CD4-positive, alpha-beta memory T cell (primary cell): ENCODE measurements around the gene FIGNL2. TPM values are rescaled to one million over a fixed set of nuclear protein-coding genes. Genes with fewer than 3 reads are reported as not detected.

Experiments
- CTCF ChIA-PET: fragments of 350-600 bp; sonication (Branson Sonifier 250); formaldehyde crosslinking; loops from one replicate; lab custom pipeline; 2021; ENCODE audit warnings: inconsistent platforms; ENCODE audit not compliant: partially characterized antibody; lab: Charles Lee
- POLR2A ChIA-PET: fragments of 350-600 bp; sonication (Branson Sonifier 250); formaldehyde crosslinking; loops from one replicate; lab custom pipeline; 2021; ENCODE audit not compliant: partially characterized antibody; lab: Charles Lee
- DNase-seq, 5 donors: peaks; one replicate each; pipeline versions ENCODE4 v3.0.0 to v3.0.0-alpha.2; 2020 to 2022; ENCODE audit warnings: mixed read lengths in 1 of 5
- H3K27ac ChIP-seq: one replicate; pipeline ENCODE4 v1.7.0; 2013; ENCODE audit warnings: low read depth, low read length
- H3K27me3 ChIP-seq: 2 replicates; pipeline ENCODE4 v1.7.0; 2013; ENCODE audit warnings: mild to moderate bottlenecking, low read length, moderate library complexity; ENCODE audit not compliant: insufficient read depth
- H3K36me3 ChIP-seq: 2 replicates; pipeline ENCODE4 v1.7.0; 2013; ENCODE audit warnings: mild to moderate bottlenecking, low read length, moderate library complexity; ENCODE audit not compliant: insufficient read depth
- H3K4me1 ChIP-seq: 2 replicates; pipeline ENCODE4 v1.7.0; 2013; ENCODE audit warnings: mild to moderate bottlenecking, low read length, moderate library complexity; ENCODE audit not compliant: insufficient read depth
- H3K4me3 ChIP-seq, 2 donors: one replicate each; pipeline ENCODE4 v1.7.0; 2013; ENCODE audit warnings: low read length in 2 of 2, mild to moderate bottlenecking in 1 of 2
- H3K9me3 ChIP-seq, 2 donors: one replicate each; pipeline ENCODE4 v1.7.0; 2013; ENCODE audit warnings: low read length in 2 of 2, control low read depth in 1 of 2; ENCODE audit not compliant: control insufficient read depth in 1 of 2
- H3K27ac Mint-ChIP-seq, 7 donors: one replicate each; pipeline ENCODE4 v1.8.0; 2020 to 2021; ENCODE audit warnings: mixed read lengths in 7 of 7, mild to moderate bottlenecking in 6 of 7, inconsistent platforms in 3 of 7, moderate library complexity in 3 of 7
- H3K27me3 Mint-ChIP-seq, 2 donors: one replicate each; pipeline ENCODE4 v1.8.0; 2020 to 2021; ENCODE audit warnings: mixed read lengths in 2 of 2
- H3K36me3 Mint-ChIP-seq, 2 donors: one replicate each; pipeline ENCODE4 v1.8.0; 2020 to 2021; ENCODE audit warnings: mixed read lengths in 2 of 2, inconsistent platforms in 1 of 2, mild to moderate bottlenecking in 1 of 2
- H3K4me1 Mint-ChIP-seq, 4 donors: one replicate each; pipeline ENCODE4 v1.8.0; 2020 to 2021; ENCODE audit warnings: mixed read lengths in 4 of 4, mild to moderate bottlenecking in 1 of 4
- H3K4me3 Mint-ChIP-seq, 8 donors: one replicate each; pipeline ENCODE4 v1.8.0; 2020 to 2021; ENCODE audit warnings: mixed read lengths in 8 of 8, mild to moderate bottlenecking in 7 of 8, moderate library complexity in 6 of 8, inconsistent platforms in 3 of 8
- H3K9me3 Mint-ChIP-seq, 8 donors: one replicate each; pipeline ENCODE4 v1.8.0; 2020 to 2021; ENCODE audit warnings: mixed read lengths in 8 of 8, mild to moderate bottlenecking in 5 of 8, inconsistent platforms in 3 of 8, moderate library complexity in 1 of 8
- intact Hi-C: fragments of 100-400 bp; cut with micrococcal nuclease; formaldehyde crosslinking; loops from one replicate; pipeline ENCODE4 v1.15.1; 2023
- polyA plus RNA-seq, 2 donors: library from polyadenylated mRNA; unstranded; fragments of 300-500 nt; fragmentation: Illumina TruSeq; gene quantifications; one replicate each; pipeline ENCODE4 v1.2.3, GENCODE V29; 2021
- total RNA-seq, 2 experiments: library from RNA; stranded (reverse); gene quantifications; one replicate each; pipeline ENCODE4 v1.2.3, GENCODE V29; 2021

The FIGNL2 gene
- total and polyA plus RNA-seq, 4 experiments from 2014 or later = 0.10 to 1.5 (median 1.2) TPM; not detected in 1

DNA sequence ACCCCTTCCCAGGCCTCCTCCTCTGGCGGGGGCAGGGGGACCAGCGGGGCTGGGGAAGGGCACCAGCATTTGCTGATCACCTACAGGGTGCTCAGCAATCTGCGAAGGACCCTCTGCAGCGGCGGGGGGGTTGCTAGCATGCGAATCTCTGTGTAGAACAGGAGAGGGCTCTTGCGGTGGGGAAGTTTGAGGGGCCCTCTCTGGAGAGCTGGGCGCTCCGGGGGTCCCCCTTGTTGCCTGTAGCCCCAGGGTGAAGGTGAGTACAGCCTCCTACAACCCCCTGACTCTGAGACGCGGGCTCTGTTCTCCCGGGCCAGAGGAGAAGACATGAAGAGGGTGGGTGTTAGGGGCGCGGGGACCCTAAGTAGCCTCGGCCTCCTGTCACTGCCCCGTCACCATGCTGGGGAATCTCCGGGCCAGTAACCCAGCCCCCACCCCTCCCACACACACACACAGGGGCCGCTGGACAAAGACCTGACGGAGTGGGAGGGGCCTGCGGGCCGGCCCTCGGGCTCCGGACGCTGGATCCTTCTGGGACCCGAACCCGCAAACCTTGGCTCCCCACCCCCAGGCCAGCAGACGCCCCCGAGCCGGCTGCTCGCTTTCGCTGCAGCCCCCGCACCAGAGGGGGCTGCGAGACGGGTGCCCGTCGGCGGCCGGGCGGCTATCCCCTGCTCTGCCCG lies 734 bp downstream of the FIGNL2 start:
- CTCF ChIA-PET = no interaction called here
- H3K4me1 Mint-ChIP-seq = peaks cover 7 to 46% (median 21%) of the 10 kb centered on the region in 4 donors
- no peak overlapping the region for H3K4me3 ChIP-seq
- H3K4me1 ChIP-seq = peaks cover 11% of the 10 kb centered on the region
- POLR2A ChIA-PET = no interaction called here
- peak overlapping the region; percentile 12 to 79 (median 56) for H3K4me3 Mint-ChIP-seq
- H3K27ac Mint-ChIP-seq = no peak overlapping the region
- peaks cover 0 to 2% (median 0%) of the 10 kb centered on the region in 8 donors for H3K9me3 Mint-ChIP-seq
- H3K27me3 ChIP-seq = peaks cover 29% of the 10 kb centered on the region
- intact Hi-C loops = no loop called here
- H3K36me3 Mint-ChIP-seq = no peaks in the 10 kb centered on the region
- no peak overlapping the region for H3K27ac ChIP-seq
- no peak for DNase-seq
- H3K36me3 ChIP-seq = no peaks in the 10 kb centered on the region
- H3K27me3 Mint-ChIP-seq = peaks cover 28 to 35% of the 10 kb centered on the region in 2 donors
- no peaks in the 10 kb centered on the region for H3K9me3 ChIP-seq

DNA sequence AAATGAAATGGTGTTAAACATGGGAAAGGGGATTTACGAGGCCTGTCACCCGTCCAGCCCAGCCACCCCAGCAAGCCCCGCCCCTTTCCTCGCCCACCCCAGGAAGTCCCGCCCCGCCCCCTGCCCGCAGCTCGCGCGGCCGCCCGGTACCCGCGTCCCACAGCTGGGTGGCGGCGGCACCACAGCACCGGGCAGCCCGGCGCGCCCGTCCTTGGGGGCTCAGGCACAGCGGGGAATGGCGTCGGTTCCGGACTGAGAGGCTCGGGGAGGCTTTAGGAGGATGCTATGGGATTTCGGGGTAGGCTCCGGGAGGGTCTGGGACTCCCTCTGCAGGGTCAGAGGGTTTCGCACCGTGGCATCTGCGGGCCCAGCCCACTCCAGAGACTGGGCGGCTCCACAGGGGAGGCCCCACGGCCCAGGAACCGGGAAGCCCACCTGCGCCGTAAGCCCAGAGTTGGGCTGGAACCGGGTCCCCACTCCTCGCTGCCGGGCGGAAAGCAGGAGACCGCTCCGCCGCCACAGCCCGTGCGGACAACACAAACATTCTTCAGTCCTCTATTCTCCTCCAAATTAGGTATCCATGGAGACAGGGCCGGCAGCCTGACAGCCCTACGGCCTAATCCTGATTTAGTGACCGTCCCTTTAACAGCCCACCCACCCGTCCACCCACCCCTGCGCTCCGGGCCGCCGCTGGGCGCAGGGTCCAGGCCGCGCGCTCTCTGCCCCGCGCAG lies 1.4 kb downstream of the FIGNL2 start:
- Histone ChIP-seq H3K27me3 (peaks cover 29% of the 10 kb centered on the region), H3K36me3 (no peaks in the 10 kb centered on the region), H3K4me3 (peak overlapping the region in 1 of 2 donors; percentile 27), H3K4me1 (peaks cover 11% of the 10 kb centered on the region), H3K9me3 (no peaks in the 10 kb centered on the region), H3K27ac (no peak overlapping the region)
- CTCF ChIA-PET = no interaction called here
- peak overlapping the region; percentile 72 to 89 (median 84) for H3K4me3 Mint-ChIP-seq
- intact Hi-C loops = no loop called here
- H3K36me3 Mint-ChIP-seq = no peaks in the 10 kb centered on the region
- peaks cover 7 to 41% (median 19%) of the 10 kb centered on the region in 4 donors for H3K4me1 Mint-ChIP-seq
- POLR2A ChIA-PET = no interaction called here
- peaks cover 29 to 39% of the 10 kb centered on the region in 2 donors for H3K27me3 Mint-ChIP-seq
- DNase-seq = peak in 2 of 5 donors; percentile 20 to 23
- peaks cover 0 to 2% (median 0%) of the 10 kb centered on the region in 8 donors for H3K9me3 Mint-ChIP-seq
- H3K27ac Mint-ChIP-seq = peak overlapping the region in 2 of 7 donors; percentile 68 to 73

DNA sequence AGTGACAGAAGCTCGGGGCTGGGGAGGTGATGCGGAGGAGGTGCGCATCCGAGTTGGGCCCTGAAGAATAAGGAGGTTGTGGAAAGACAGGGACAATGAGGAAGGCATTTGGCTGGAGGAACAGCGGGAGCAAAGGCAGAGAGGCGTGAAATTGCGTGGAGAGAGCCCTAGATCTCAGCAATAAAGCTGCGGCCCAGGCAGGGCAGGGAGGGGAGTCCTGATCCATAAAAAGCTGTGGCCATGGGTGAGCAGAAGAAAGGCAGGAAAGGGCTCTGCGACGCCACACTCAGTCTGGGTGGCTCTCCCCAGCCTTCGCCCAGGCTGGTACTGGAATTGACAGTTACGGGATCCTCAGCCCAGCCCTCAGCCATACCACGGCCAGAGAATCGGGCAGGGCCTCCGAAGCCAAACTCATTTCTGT lies 2.2 kb downstream of the FIGNL2 start:
- Histone ChIP-seq H3K36me3 (no peaks in the 10 kb centered on the region), H3K4me1 (peaks cover 11% of the 10 kb centered on the region), H3K27ac (no peak overlapping the region), H3K4me3 (no peak overlapping the region), H3K9me3 (no peaks in the 10 kb centered on the region), H3K27me3 (peaks cover 29% of the 10 kb centered on the region)
- DNase-seq = no peak
- H3K27me3 Mint-ChIP-seq = peaks cover 36 to 41% of the 10 kb centered on the region in 2 donors
- H3K4me1 Mint-ChIP-seq = peaks cover 5 to 33% (median 16%) of the 10 kb centered on the region in 4 donors
- intact Hi-C loops = no loop called here
- H3K27ac Mint-ChIP-seq = peak overlapping the region in 1 of 7 donors; percentile 48
- CTCF ChIA-PET = no interaction called here
- H3K9me3 Mint-ChIP-seq = peaks cover 0 to 2% (median 0%) of the 10 kb centered on the region in 8 donors
- POLR2A ChIA-PET = no interaction called here
- peak overlapping the region; percentile 55 to 87 (median 74) for H3K4me3 Mint-ChIP-seq
- H3K36me3 Mint-ChIP-seq = no peaks in the 10 kb centered on the region

DNA sequence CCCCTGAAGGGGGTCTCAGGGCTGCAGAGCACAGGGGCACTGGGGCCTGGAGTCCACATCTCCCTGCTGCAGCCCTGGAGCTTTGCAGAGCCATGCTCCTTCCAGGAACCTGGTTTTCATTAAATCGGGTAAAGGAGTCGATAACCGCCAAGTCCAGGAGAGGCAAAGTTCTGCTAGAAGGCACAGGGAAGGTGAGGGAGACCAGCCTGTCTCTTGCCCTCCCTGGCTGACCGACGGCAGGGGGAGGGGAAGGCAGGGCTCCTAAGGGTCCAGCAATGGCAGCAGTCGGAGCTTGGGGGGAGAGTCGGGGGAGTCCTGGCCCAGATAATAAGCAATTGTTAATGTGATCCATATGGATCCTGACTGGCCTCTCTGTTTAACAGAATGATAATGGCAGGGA lies 3.0 kb downstream of the FIGNL2 start:
- Mint-ChIP-seq H3K36me3 (no peaks in the 10 kb centered on the region), H3K4me1 (peaks cover 5 to 25% (median 10%) of the 10 kb centered on the region in 4 donors), H3K27me3 (peaks cover 36 to 41% of the 10 kb centered on the region in 2 donors), H3K9me3 (no peaks in the 10 kb centered on the region), H3K4me3 (no peak overlapping the region), H3K27ac (no peak overlapping the region)
- Histone ChIP-seq H3K9me3 (no peaks in the 10 kb centered on the region), H3K27me3 (peaks cover 29% of the 10 kb centered on the region), H3K36me3 (no peaks in the 10 kb centered on the region), H3K4me1 (peaks cover 11% of the 10 kb centered on the region), H3K27ac (no peak overlapping the region), H3K4me3 (no peak overlapping the region)
- ChIA-PET POLR2A (no interaction called here), CTCF (no interaction called here)
- intact Hi-C loops = no loop called here
- no peak for DNase-seq

DNA sequence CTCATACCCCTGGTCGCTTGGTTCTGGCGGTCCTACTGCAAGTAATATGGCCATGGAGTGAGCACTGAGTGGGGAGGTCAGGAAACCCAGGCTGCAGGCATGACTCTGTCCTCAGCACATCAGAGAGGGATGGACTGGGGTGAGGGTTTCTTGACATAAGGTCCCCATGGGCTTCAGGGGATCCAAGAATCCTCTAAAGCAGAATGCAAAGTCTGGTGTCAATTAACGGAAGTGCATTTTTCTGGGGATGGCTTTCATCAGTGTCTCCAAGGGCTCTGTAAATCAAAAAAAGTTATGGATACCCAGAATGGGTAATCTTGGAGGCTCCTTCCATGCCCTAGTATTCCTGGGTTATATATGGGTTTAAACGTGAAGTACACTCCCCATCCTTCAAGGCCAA lies 3.7 kb downstream of the FIGNL2 start:
- H3K9me3 ChIP-seq = no peaks in the 10 kb centered on the region
- no peak overlapping the region for H3K4me3 ChIP-seq
- Mint-ChIP-seq H3K4me1 (peaks cover 5 to 20% (median 10%) of the 10 kb centered on the region in 4 donors), H3K27me3 (peaks cover 34 to 44% of the 10 kb centered on the region in 2 donors), H3K27ac (no peak overlapping the region), H3K9me3 (no peaks in the 10 kb centered on the region), H3K4me3 (no peak overlapping the region), H3K36me3 (no peaks in the 10 kb centered on the region)
- peaks cover 29% of the 10 kb centered on the region for H3K27me3 ChIP-seq
- peaks cover 11% of the 10 kb centered on the region for H3K4me1 ChIP-seq
- ChIA-PET CTCF (no interaction called here), POLR2A (no interaction called here)
- DNase-seq = no peak
- intact Hi-C loops = no loop called here
- H3K36me3 ChIP-seq = no peaks in the 10 kb centered on the region
- H3K27ac ChIP-seq = no peak overlapping the region

DNA sequence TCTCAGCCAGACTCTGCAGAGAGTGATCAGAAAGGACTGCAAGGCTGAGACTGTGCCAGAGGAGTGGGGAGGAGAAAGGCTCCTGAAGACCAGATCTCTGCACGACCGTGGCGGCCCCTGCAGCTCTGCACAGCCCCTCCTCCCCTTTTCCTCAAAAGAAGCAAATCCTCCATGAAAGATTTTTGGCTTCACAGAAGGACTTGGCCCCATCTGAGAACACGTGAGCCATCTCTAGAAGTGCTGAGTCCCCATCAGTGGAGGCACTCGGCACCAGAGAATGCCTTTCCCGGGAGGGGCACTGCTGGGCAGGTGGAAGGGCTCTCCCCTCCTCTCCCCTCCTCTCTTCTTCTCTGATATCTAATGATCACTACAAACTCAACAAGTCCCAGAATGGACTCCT lies 6.8 kb downstream of the FIGNL2 start:
- intact Hi-C loops = no loop called here
- no peak overlapping the region for H3K4me3 Mint-ChIP-seq
- no peaks in the 10 kb centered on the region for H3K36me3 Mint-ChIP-seq
- Histone ChIP-seq H3K27ac (no peak overlapping the region), H3K9me3 (no peaks in the 10 kb centered on the region), H3K36me3 (no peaks in the 10 kb centered on the region), H3K4me1 (peaks cover 3% of the 10 kb centered on the region), H3K27me3 (peaks cover 19% of the 10 kb centered on the region), H3K4me3 (no peak overlapping the region)
- DNase-seq = no peak
- no peak overlapping the region for H3K27ac Mint-ChIP-seq
- ChIA-PET POLR2A (no interaction called here), CTCF (no interaction called here)
- H3K4me1 Mint-ChIP-seq = peaks cover 4 to 11% (median 7%) of the 10 kb centered on the region in 4 donors
- H3K27me3 Mint-ChIP-seq = peaks cover 42 to 60% of the 10 kb centered on the region in 2 donors
- no peaks in the 10 kb centered on the region for H3K9me3 Mint-ChIP-seq

DNA sequence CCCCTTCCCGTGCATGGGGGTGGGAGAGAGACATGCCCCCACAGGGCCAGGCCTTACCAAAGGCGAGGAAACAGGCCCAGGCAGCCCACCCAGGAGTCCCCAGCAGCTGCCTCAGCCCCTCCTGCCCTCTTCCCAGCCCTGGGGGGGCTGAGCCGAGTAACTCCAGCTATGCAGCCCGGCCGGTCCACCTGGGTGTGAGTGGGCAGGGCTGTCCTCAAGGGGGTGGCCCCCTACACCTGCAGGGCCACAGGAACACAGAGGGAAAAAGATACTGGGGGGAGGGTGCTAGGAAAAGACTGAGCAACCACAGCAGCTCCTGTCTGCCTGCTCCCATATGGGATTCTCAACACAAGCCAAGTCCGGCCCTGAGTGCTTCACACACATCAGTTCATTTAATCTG lies 7.6 kb downstream of the FIGNL2 start:
- Mint-ChIP-seq H3K9me3 (no peaks in the 10 kb centered on the region), H3K4me1 (peaks cover under 1 to 6% (median 1%) of the 10 kb centered on the region in 4 donors), H3K27ac (no peak overlapping the region), H3K36me3 (no peaks in the 10 kb centered on the region), H3K4me3 (no peak overlapping the region), H3K27me3 (peaks cover 37 to 55% of the 10 kb centered on the region in 2 donors)
- Histone ChIP-seq H3K4me1 (no peaks in the 10 kb centered on the region), H3K36me3 (no peaks in the 10 kb centered on the region), H3K27me3 (peaks cover 13% of the 10 kb centered on the region), H3K4me3 (no peak overlapping the region), H3K27ac (no peak overlapping the region), H3K9me3 (no peaks in the 10 kb centered on the region)
- POLR2A ChIA-PET = no interaction called here
- intact Hi-C loops = no loop called here
- CTCF ChIA-PET = no interaction called here
- no peak for DNase-seq
